HepG2 (cell line): Measurements from ENCODE around the gene USP11. TPM values are rescaled to one million over a fixed set of nuclear protein-coding genes. Genes with fewer than 3 reads are reported as not detected.

ENCODE experiments used
- BCL6 ChIP-seq: IDR thresholded peaks from 2 replicates; pipeline ENCODE4 v1.6.1; 2016; ENCODE audit warnings: missing genetic modification reagents, missing compliant biosample characterization
- BORCS8-MEF2B ChIP-seq: sonication (generic); formaldehyde crosslinking; IDR thresholded peaks from 2 replicates; pipeline ENCODE4 v1.8.0; 2022; ENCODE audit warnings: mild to moderate bottlenecking, missing genetic modification reagents
- CCDC6 ChIP-seq: sonication (generic); formaldehyde crosslinking; IDR thresholded peaks from 2 replicates; pipeline ENCODE4 v1.8.1; 2022; ENCODE audit warnings: mild to moderate bottlenecking, missing genetic modification reagents, moderate library complexity
- KAT2B ChIP-seq: fragments of 150-350 bp; IDR thresholded peaks from 2 replicates; pipeline ENCODE4 v1.6.1; 2014; ENCODE audit warnings: low read depth, low read length, borderline replicate concordance
- KDM2A ChIP-seq: sonication (generic); formaldehyde crosslinking; IDR thresholded peaks from 2 replicates; pipeline ENCODE4 v1.4.0; 2020; ENCODE audit warnings: low read depth, missing genetic modification reagents, borderline replicate concordance
- MAFG ChIP-seq: sonication (generic); formaldehyde crosslinking; IDR thresholded peaks from 2 replicates; pipeline ENCODE4 v1.5.1; 2020; ENCODE audit warnings: mild to moderate bottlenecking, missing genetic modification reagents
- RBFOX2 ChIP-seq: fragments of 200-400 bp; formaldehyde crosslinking; IDR thresholded peaks from 2 replicates; pipeline ENCODE4 v1.6.1; 2017; ENCODE audit warnings: low read depth, mild to moderate bottlenecking, low read length
- ZNF460 ChIP-seq: sonication (generic); formaldehyde crosslinking; IDR thresholded peaks from 2 replicates; pipeline ENCODE4 v1.5.1; 2020; ENCODE audit warnings: missing genetic modification reagents, mild to moderate bottlenecking, borderline replicate concordance
- polyA plus RNA-seq, 8 experiments: library from polyadenylated mRNA; depleted of rRNA in 3 of 8; stranded (reverse) in 7 of 8; unstranded in 1 of 8; fragments of >200 nt; fragmentation: Illumina TruSeq in 4 of 8; extraction: Trizol in 4 of 8; gene quantifications; 2 replicates each; pipeline versions ENCODE4 v1.2.1 to v1.2.3, GENCODE V29; 2011 to 2016; ENCODE audit warnings: low read depth in 4 of 8, missing spikeins in 1 of 8, mixed read lengths in 1 of 8; ENCODE audit not compliant: insufficient read depth in 1 of 8
- total RNA-seq, 5 experiments: library from RNA; depleted of rRNA; stranded (reverse); fragments of >200 nt; fragmentation: Illumina TruSeq; extraction: Trizol; gene quantifications; 2 replicates each; pipeline ENCODE4 v1.2.3, GENCODE V29; 2016; ENCODE audit warnings: low read depth in 1 of 5
- TF ChIP-seq, protein P1 (sequence below): sonication (generic); formaldehyde crosslinking; conservative IDR thresholded peaks from 2 replicates; pipeline ENCODE4 v1.8.0; 2022; ENCODE audit warnings: low read depth, missing genetic modification reagents
- TF ChIP-seq, protein P2 (sequence below): sonication (generic); formaldehyde crosslinking; IDR thresholded peaks from 2 replicates; pipeline ENCODE4; 2020; ENCODE audit warnings: missing genetic modification reagents, mild to moderate bottlenecking, borderline replicate concordance
- TF ChIP-seq, protein P3 (sequence below): sonication (generic); formaldehyde crosslinking; IDR thresholded peaks from 2 replicates; pipeline ENCODE4 v1.5.0; 2020; ENCODE audit warnings: mild to moderate bottlenecking, missing genetic modification reagents, borderline replicate concordance
- TF ChIP-seq, protein P4 (sequence below): IDR thresholded peaks from 2 replicates; pipeline ENCODE4 v1.6.1; 2016
- TF ChIP-seq, protein P5 (sequence below): sonication (generic); formaldehyde crosslinking; IDR thresholded peaks from 2 replicates; pipeline ENCODE4 v1.5.0; 2020; ENCODE audit warnings: missing genetic modification reagents, mild to moderate bottlenecking, borderline replicate concordance
- TF ChIP-seq, protein P6 (sequence below): sonication (generic); formaldehyde crosslinking; IDR thresholded peaks from 2 replicates; pipeline ENCODE4 v1.5.0; 2020; ENCODE audit warnings: missing genetic modification reagents, mild to moderate bottlenecking, borderline replicate concordance

Gene USP11
- total and polyA plus RNA-seq, 2 of the 13 experiments (the other 11 are each of a cell fraction or from before 2014, with no cell fraction given): 23.8 to 31.7 TPM

DNA sequence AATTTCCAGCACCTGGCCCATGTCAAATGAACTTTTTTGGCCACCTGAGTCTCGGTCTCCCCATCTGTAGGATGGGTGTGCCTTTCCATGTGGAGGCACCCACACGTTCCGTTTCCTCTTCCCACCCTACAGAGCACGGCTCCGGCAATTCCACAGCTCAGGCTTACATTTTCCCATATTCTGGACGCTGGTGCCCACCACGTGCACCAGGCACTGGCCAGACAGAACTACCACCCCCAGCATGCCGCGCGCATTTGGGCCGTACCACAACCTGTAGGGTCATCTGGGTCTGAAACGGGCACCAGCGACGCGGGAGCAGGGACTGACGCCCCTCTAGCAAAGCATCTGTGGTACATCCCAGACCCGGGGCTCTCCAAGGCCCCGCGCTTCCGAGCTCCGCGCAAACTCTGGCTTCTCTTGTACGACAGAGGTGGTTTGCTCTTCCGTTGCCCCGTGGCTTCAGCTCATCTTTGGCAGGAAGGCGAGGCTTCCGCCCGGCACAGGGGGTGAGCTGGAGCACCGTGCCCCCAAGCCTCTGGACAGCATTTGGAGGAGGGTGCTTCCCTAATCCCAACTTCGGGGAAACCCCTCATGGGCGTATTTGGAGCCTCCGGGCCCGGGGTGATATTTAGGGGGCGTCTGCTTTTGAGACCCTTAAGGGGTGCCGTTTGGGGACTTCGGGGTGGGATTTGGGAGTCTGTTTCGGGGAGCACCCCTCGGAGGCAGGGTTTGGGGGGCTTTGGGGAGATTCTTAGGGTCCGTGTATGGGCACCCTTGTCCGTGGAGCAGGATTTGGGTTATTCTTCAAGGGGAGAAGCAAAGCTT is 42.2 kb upstream of the USP11 start (continued):
- TF ChIP-seq, protein P1, sequence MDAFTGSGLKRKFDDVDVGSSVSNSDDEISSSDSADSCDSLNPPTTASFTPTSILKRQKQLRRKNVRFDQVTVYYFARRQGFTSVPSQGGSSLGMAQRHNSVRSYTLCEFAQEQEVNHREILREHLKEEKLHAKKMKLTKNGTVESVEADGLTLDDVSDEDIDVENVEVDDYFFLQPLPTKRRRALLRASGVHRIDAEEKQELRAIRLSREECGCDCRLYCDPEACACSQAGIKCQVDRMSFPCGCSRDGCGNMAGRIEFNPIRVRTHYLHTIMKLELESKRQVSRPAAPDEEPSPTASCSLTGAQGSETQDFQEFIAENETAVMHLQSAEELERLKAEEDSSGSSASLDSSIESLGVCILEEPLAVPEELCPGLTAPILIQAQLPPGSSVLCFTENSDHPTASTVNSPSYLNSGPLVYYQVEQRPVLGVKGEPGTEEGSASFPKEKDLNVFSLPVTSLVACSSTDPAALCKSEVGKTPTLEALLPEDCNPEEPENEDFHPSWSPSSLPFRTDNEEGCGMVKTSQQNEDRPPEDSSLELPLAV (CRISPR knock-in tag): no peak
- TF ChIP-seq, protein P2, sequence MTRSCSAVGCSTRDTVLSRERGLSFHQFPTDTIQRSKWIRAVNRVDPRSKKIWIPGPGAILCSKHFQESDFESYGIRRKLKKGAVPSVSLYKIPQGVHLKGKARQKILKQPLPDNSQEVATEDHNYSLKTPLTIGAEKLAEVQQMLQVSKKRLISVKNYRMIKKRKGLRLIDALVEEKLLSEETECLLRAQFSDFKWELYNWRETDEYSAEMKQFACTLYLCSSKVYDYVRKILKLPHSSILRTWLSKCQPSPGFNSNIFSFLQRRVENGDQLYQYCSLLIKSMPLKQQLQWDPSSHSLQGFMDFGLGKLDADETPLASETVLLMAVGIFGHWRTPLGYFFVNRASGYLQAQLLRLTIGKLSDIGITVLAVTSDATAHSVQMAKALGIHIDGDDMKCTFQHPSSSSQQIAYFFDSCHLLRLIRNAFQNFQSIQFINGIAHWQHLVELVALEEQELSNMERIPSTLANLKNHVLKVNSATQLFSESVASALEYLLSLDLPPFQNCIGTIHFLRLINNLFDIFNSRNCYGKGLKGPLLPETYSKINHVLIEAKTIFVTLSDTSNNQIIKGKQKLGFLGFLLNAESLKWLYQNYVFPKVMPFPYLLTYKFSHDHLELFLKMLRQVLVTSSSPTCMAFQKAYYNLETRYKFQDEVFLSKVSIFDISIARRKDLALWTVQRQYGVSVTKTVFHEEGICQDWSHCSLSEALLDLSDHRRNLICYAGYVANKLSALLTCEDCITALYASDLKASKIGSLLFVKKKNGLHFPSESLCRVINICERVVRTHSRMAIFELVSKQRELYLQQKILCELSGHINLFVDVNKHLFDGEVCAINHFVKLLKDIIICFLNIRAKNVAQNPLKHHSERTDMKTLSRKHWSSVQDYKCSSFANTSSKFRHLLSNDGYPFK: peak; percentile 80; the same call in 1 of the 2 replicates
- TF ChIP-seq, protein P3, sequence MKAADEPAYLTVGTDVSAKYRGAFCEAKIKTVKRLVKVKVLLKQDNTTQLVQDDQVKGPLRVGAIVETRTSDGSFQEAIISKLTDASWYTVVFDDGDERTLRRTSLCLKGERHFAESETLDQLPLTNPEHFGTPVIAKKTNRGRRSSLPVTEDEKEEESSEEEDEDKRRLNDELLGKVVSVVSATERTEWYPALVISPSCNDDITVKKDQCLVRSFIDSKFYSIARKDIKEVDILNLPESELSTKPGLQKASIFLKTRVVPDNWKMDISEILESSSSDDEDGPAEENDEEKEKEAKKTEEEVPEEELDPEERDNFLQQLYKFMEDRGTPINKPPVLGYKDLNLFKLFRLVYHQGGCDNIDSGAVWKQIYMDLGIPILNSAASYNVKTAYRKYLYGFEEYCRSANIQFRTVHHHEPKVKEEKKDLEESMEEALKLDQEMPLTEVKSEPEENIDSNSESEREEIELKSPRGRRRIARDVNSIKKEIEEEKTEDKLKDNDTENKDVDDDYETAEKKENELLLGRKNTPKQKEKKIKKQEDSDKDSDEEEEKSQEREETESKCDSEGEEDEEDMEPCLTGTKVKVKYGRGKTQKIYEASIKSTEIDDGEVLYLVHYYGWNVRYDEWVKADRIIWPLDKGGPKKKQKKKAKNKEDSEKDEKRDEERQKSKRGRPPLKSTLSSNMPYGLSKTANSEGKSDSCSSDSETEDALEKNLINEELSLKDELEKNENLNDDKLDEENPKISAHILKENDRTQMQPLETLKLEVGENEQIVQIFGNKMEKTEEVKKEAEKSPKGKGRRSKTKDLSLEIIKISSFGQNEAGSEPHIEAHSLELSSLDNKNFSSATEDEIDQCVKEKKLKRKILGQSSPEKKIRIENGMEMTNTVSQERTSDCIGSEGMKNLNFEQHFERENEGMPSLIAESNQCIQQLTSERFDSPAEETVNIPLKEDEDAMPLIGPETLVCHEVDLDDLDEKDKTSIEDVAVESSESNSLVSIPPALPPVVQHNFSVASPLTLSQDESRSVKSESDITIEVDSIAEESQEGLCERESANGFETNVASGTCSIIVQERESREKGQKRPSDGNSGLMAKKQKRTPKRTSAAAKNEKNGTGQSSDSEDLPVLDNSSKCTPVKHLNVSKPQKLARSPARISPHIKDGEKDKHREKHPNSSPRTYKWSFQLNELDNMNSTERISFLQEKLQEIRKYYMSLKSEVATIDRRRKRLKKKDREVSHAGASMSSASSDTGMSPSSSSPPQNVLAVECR (CRISPR knock-in tag): peak; percentile 78; the same call in 1 of the 2 replicates
- 0 out of 2 replicates have a peak, but pooled peaks have one; percentile 32 for TF ChIP-seq CCDC6
- TF ChIP-seq BCL6 (CRISPR knock-in tag): 0 out of 2 replicates have a peak, but pooled peaks have one; percentile 13
- TF ChIP-seq ZNF460: no peak
- no peak for TF ChIP-seq MAFG (CRISPR knock-in tag)
- TF ChIP-seq, protein P4, sequence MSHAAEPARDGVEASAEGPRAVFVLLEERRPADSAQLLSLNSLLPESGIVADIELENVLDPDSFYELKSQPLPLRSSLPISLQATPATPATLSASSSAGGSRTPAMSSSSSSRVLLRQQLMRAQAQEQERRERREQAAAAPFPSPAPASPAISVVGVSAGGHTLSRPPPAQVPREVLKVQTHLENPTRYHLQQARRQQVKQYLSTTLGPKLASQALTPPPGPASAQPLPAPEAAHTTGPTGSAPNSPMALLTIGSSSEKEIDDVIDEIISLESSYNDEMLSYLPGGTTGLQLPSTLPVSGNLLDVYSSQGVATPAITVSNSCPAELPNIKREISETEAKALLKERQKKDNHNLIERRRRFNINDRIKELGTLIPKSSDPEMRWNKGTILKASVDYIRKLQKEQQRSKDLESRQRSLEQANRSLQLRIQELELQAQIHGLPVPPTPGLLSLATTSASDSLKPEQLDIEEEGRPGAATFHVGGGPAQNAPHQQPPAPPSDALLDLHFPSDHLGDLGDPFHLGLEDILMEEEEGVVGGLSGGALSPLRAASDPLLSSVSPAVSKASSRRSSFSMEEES: no peak
- TF ChIP-seq RBFOX2: 0 out of 2 replicates have a peak, but pooled peaks have one; percentile 26
- 0 out of 2 replicates have a peak, but pooled peaks have one; percentile 42 for TF ChIP-seq BORCS8-MEF2B (CRISPR knock-in tag)
- peak; percentile 49; the same call in 1 of the 2 replicates for TF ChIP-seq KDM2A (CRISPR knock-in tag)
- TF ChIP-seq, protein P5, sequence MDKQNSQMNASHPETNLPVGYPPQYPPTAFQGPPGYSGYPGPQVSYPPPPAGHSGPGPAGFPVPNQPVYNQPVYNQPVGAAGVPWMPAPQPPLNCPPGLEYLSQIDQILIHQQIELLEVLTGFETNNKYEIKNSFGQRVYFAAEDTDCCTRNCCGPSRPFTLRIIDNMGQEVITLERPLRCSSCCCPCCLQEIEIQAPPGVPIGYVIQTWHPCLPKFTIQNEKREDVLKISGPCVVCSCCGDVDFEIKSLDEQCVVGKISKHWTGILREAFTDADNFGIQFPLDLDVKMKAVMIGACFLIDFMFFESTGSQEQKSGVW (CRISPR knock-in tag): no peak
- TF ChIP-seq, protein P6, sequence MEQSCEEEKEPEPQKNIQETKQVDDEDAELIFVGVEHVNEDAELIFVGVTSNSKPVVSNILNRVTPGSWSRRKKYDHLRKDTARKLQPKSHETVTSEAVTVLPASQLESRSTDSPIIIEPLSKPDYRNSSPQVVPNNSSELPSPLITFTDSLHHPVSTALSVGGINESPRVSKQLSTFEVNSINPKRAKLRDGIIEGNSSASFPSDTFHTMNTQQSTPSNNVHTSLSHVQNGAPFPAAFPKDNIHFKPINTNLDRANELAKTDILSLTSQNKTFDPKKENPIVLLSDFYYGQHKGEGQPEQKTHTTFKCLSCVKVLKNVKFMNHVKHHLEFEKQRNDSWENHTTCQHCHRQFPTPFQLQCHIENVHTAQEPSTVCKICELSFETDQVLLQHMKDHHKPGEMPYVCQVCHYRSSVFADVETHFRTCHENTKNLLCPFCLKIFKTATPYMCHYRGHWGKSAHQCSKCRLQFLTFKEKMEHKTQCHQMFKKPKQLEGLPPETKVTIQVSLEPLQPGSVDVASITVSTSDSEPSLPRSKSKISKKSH (CRISPR knock-in tag): no peak
- no peak for TF ChIP-seq KAT2B
